SHP77 treated with DMSO at 0.1 percent for 48 hours (cell line): ENCODE data around the gene ERBB4.
A peak's percentile ranks its signal among the peaks of the same experiment; 100 is the strongest.

Source experiments
- DNase-seq: peaks from one replicate; lab custom pipeline; 2025; lab: John Stamatoyannopoulos, UW

ERBB4 gene

GRCh38 chr2:211405036-211405435, 1133.6 kb downstream of the ERBB4 start:
- no peak for DNase-seq

- no peak for DNase-seq
Measured at GRCh38 chr2:211404098-211404497, 1134.5 kb downstream of the ERBB4 start.

GRCh38 chr2:211401328-211401727, 1137.3 kb downstream of the ERBB4 start:
- DNase-seq: no peak

- DNase-seq: no peak
Measured at GRCh38 chr2:211397764-211398163, 1140.8 kb downstream of the ERBB4 start.

GRCh38 chr2:211396815-211397214, 1141.8 kb downstream of the ERBB4 start:
- peak; percentile 90 for DNase-seq

- DNase-seq: peak; percentile 45
Measured at GRCh38 chr2:211391189-211391567, 1147.4 kb downstream of the ERBB4 start.

GRCh38 chr2:211390536-211391188, 1147.9 kb downstream of the ERBB4 start:
- no peak for DNase-seq

GRCh38 chr2:211387734-211388133, 1150.9 kb downstream of the ERBB4 start:
- DNase-seq: no peak

GRCh38 chr2:211380041-211380440, 1158.6 kb downstream of the ERBB4 start:
- no peak for DNase-seq

GRCh38 chr2:211376410-211376809, 1162.2 kb downstream of the ERBB4 start:
- no peak for DNase-seq

GRCh38 chr2:211373203-211373602, 1165.4 kb downstream of the ERBB4 start:
- DNase-seq: no peak

- no peak for DNase-seq
Measured at GRCh38 chr2:211371465-211371864, 1167.1 kb downstream of the ERBB4 start.

- DNase-seq: no peak
Measured at GRCh38 chr2:211368467-211368866, 1170.1 kb downstream of the ERBB4 start.

- DNase-seq: no peak
Measured at GRCh38 chr2:211367711-211368110, 1170.9 kb downstream of the ERBB4 start.

GRCh38 chr2:211367293-211367692, 1171.3 kb downstream of the ERBB4 start:
- DNase-seq: no peak

GRCh38 chr2:211364911-211365310, 1173.7 kb downstream of the ERBB4 start:
- DNase-seq: no peak

GRCh38 chr2:211361383-211361782, 1177.2 kb downstream of the ERBB4 start:
- DNase-seq: no peak

- DNase-seq: no peak
Measured at GRCh38 chr2:211359347-211359746, 1179.3 kb downstream of the ERBB4 start.

GRCh38 chr2:211358504-211358903, 1180.1 kb downstream of the ERBB4 start:
- no peak for DNase-seq

- no peak for DNase-seq
Measured at GRCh38 chr2:211354481-211354880, 1184.1 kb downstream of the ERBB4 start.

- peak; percentile 41 for DNase-seq
Measured at GRCh38 chr2:211351987-211352386, 1186.6 kb downstream of the ERBB4 start.

- no peak for DNase-seq
Measured at GRCh38 chr2:211349031-211349430, 1189.6 kb downstream of the ERBB4 start.

- no peak for DNase-seq
Measured at GRCh38 chr2:211347328-211347727, 1191.3 kb downstream of the ERBB4 start.

- no peak for DNase-seq
Measured at GRCh38 chr2:211344289-211344688, 1194.3 kb downstream of the ERBB4 start.
